ENCODE data around the gene HDAC4. TPM values are rescaled to one million over a fixed set of nuclear protein-coding genes. Genes with fewer than 3 reads are reported as not detected.

The HDAC4 gene
- total RNA-seq, 4 donors from 2014 or later: 21.6 to 72.7 (median 35.2) TPM

GRCh38 chr2:239021651-239022436, 379.0 kb downstream of the HDAC4 start:
- no peak overlapping the region for H3K27ac ChIP-seq
- no peak overlapping the region for H3K4me3 ChIP-seq
- no peaks in the 10 kb centered on the region for H3K9me3 ChIP-seq
- WGBS, 2 donors: 82 to 85% methylated on average over 13 of the region's 18 CpGs
- H3K27me3 ChIP-seq: peaks cover 0 to 36% (median 0%) of the 10 kb centered on the region in 4 donors
- intact Hi-C loops (cut with DNase I): no loop called here
- no peaks in the 10 kb centered on the region for H3K36me3 ChIP-seq
- peaks cover 0 to 12% (median 0%) of the 10 kb centered on the region in 3 donors for H3K4me1 ChIP-seq
- no peak for DNase-seq
- no peak for TF ChIP-seq POLR2A (IDR thresholded peaks at IDR 0.05)
- TF ChIP-seq CTCF (IDR thresholded peaks at IDR 0.05): no peak

DNA sequence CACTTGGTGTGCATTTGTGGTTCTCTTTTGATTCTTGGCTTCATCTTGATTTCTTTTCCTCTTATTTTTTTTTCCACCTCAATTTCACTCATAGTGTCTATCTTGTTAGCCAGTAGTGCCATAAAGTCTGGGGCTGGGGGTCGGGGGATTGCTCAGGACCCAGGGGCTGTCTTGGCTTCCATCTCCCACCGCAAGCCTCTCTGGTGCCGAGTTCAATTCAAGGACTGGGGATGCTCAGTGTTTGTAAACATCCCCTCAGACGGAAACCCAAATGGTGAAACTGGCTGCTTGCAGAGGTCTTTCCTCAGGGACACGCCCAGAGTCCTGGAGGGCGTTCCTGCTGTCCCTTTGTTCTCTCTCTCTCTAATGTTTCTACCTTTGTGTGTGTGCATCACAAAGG, 379.6 kb downstream of the HDAC4 start:
- no peak for TF ChIP-seq CTCF (IDR thresholded peaks at IDR 0.05)
- TF ChIP-seq POLR2A (IDR thresholded peaks at IDR 0.05): no peak
- H3K27ac ChIP-seq: no peak overlapping the region
- H3K9me3 ChIP-seq: no peaks in the 10 kb centered on the region
- WGBS, 2 donors: 65 to 71% methylated on average over 5 to 6 of the region's 6 CpGs
- H3K36me3 ChIP-seq: no peaks in the 10 kb centered on the region
- no peak overlapping the region for H3K4me3 ChIP-seq
- intact Hi-C loops (cut with DNase I): no loop called here
- no peak for DNase-seq
- H3K4me1 ChIP-seq: peaks cover 0 to 12% (median 0%) of the 10 kb centered on the region in 3 donors
- H3K27me3 ChIP-seq: peaks cover 0 to 36% (median 0%) of the 10 kb centered on the region in 4 donors

DNA sequence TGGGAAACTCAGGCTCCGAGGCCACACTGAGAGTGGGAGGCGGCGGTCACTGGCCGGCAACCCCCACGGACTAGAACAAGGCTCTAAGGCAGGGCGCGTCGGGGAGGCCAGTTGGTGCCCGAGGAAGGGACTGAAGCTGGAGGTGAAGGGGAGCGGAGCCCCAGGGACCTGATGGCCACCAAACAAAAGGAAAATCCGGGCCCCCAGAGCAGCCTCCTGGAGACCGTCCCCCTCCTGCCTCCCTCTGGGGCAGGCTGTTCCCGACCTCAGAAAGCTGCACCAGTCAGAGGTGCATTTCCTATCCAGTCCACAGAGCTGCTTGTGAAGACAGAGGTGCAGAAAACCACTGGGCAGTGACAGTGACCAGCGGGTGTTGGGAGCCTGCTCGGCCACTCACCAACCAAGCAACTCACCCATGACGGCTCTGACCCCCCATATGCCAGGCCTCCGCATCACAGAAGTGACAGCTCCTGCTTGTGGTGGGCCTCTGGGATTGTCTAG, 380.2 kb downstream of the HDAC4 start:
- intact Hi-C loops (cut with DNase I): no loop called here
- DNase-seq: no peak
- 78 to 89% methylated on average over 6 to 10 of the region's 17 CpGs for WGBS, 2 donors

GRCh38 chr2:239019183-239019581, 381.6 kb downstream of the HDAC4 start:
- H3K27ac ChIP-seq: no peak overlapping the region
- intact Hi-C loops (cut with DNase I): no loop called here
- H3K4me3 ChIP-seq: no peak overlapping the region
- TF ChIP-seq CTCF (IDR thresholded peaks at IDR 0.05) (no peak), POLR2A (IDR thresholded peaks at IDR 0.05) (no peak)
- WGBS, 2 donors: 76 to 81% methylated on average over 4 to 5 of the region's 6 CpGs
- DNase-seq: no peak
- H3K4me1 ChIP-seq: peaks cover 0 to 5% (median 0%) of the 10 kb centered on the region in 3 donors
- H3K9me3 ChIP-seq: no peaks in the 10 kb centered on the region
- no peaks in the 10 kb centered on the region for H3K36me3 ChIP-seq
- H3K27me3 ChIP-seq: peaks cover 0 to 53% (median 0%) of the 10 kb centered on the region in 4 donors

More for the DNA sequence above, 380.2 kb downstream of the HDAC4 start:
- no peaks in the 10 kb centered on the region for H3K9me3 ChIP-seq
- H3K27ac ChIP-seq: no peak overlapping the region
- TF ChIP-seq CTCF (IDR thresholded peaks at IDR 0.05) (no peak), POLR2A (IDR thresholded peaks at IDR 0.05) (no peak)
- H3K36me3 ChIP-seq: no peaks in the 10 kb centered on the region
- H3K27me3 ChIP-seq: peaks cover 0 to 39% (median 0%) of the 10 kb centered on the region in 4 donors
- H3K4me3 ChIP-seq: no peak overlapping the region
- H3K4me1 ChIP-seq: peaks cover 0 to 10% (median 5%) of the 10 kb centered on the region in 3 donors
